ENCODE results near the gene VPS35L.
"Not testable (repeated sequence)": the region's sequence is repeated elsewhere in the genome, so short reads cannot be mapped to it uniquely, and the experiment has no call there.

- not testable (repeated sequence) for TF ChIP-seq CTCF, POLR2A (IDR thresholded peaks at IDR 0.05)
Observed at GRCh38 chr16:19665313-19665712, 109.8 kb downstream of the VPS35L start.

All from prostate gland (tissue), 2 donors.